HG02610 (cell line): ENCODE measurements around the gene PPP1R13L.
"Not testable (repeated sequence)": the region's sequence is repeated elsewhere in the genome, so short reads cannot be mapped to it uniquely, and the experiment has no call there.

Experiments used
- ATAC-seq: cut with Tn5 transposase; IDR thresholded peaks from one replicate; pipeline ENCODE4 v1.9.1; 2021; ENCODE audit warnings: mild to moderate bottlenecking, moderate library complexity; ENCODE audit not compliant: unreplicated experiment

Gene PPP1R13L

GRCh38 chr19:45431008-45431407 lies 26.1 kb upstream of the PPP1R13L start:
- ATAC-seq, result not testable (repeated sequence)

GRCh38 chr19:45429896-45430295 lies 25.0 kb upstream of the PPP1R13L start:
- not testable (repeated sequence) for ATAC-seq

- ATAC-seq, result no peak
These were observed 23.7 kb upstream of the PPP1R13L start for GRCh38 chr19:45428384-45429231.

GRCh38 chr19:45424191-45425058 lies 19.6 kb upstream of the PPP1R13L start:
- no peak for ATAC-seq

- ATAC-seq, result peak; percentile 56
These were observed 18.8 kb upstream of the PPP1R13L start, which contains the start of gene ERCC1 for GRCh38 chr19:45423589-45424190. TSS of gene ERCC1 (minus strand) at chr19:45423917. CDS start at chr19:45423374, 543 bp downstream.

GRCh38 chr19:45423033-45423588 lies 18.2 kb upstream of the PPP1R13L start:
- no peak for ATAC-seq

- ATAC-seq, result no peak
These were observed 17.2 kb upstream of the PPP1R13L start for GRCh38 chr19:45421947-45422498.

- ATAC-seq, result no peak
These were observed 16.0 kb upstream of the PPP1R13L start for GRCh38 chr19:45420871-45421270.

- no peak for ATAC-seq
These were observed 15.5 kb upstream of the PPP1R13L start for GRCh38 chr19:45420356-45420755.

- ATAC-seq, result no peak
These were observed 15.0 kb upstream of the PPP1R13L start for GRCh38 chr19:45419895-45420294.

- ATAC-seq, result peak; percentile 57
These were observed 14.5 kb upstream of the PPP1R13L start for GRCh38 chr19:45419396-45419795.

- no peak for ATAC-seq
These were observed 13.9 kb upstream of the PPP1R13L start for GRCh38 chr19:45418802-45419201.

- ATAC-seq, result no peak
These were observed 12.3 kb upstream of the PPP1R13L start for GRCh38 chr19:45417151-45417550.

GRCh38 chr19:45414468-45414867 lies 9.6 kb upstream of the PPP1R13L start:
- no peak for ATAC-seq

GRCh38 chr19:45413497-45413896 lies 8.6 kb upstream of the PPP1R13L start:
- no peak for ATAC-seq

- ATAC-seq, result not testable (repeated sequence)
These were observed 5.5 kb upstream of the PPP1R13L start for GRCh38 chr19:45410330-45410729.

- ATAC-seq, result no peak
These were observed 4.7 kb upstream of the PPP1R13L start for GRCh38 chr19:45409557-45409920.

GRCh38 chr19:45408830-45409556 lies 4.1 kb upstream of the PPP1R13L start:
- no peak for ATAC-seq

- ATAC-seq, result no peak
These were observed 3.3 kb upstream of the PPP1R13L start for GRCh38 chr19:45408121-45408520.

GRCh38 chr19:45407585-45407984 lies 2.7 kb upstream of the PPP1R13L start:
- ATAC-seq, result not testable (repeated sequence)
